Rectal smooth muscle tissue (tissue), 1 donor: ENCODE data around the gene ZKSCAN3.
"Not testable (repeated sequence)": the region's sequence is repeated elsewhere in the genome, so short reads cannot be mapped to it uniquely, and the experiment has no call there.

Experiments used
- H3K27ac ChIP-seq: one replicate; pipeline ENCODE4 v1.7.0; 2013; ENCODE audit warnings: low read depth, low read length, inconsistent platforms
- H3K27me3 ChIP-seq: one replicate; pipeline ENCODE4 v1.7.0; 2013; ENCODE audit warnings: low read length; ENCODE audit not compliant: control insufficient read depth, insufficient read depth
- H3K36me3 ChIP-seq: one replicate; pipeline ENCODE4 v1.7.0; 2013; ENCODE audit warnings: low read length; ENCODE audit not compliant: control insufficient read depth, insufficient read depth
- H3K4me1 ChIP-seq: one replicate; pipeline ENCODE4 v1.7.0; 2013; ENCODE audit warnings: low read length; ENCODE audit not compliant: control insufficient read depth, insufficient read depth
- H3K4me3 ChIP-seq: one replicate; pipeline ENCODE4 v1.7.0; 2013; ENCODE audit warnings: low read length
- H3K9ac ChIP-seq: one replicate; pipeline ENCODE4 v1.7.0; 2013; ENCODE audit warnings: low read length

The ZKSCAN3 gene

GRCh38 chr6:28351087-28351486 is 1.3 kb downstream of the ZKSCAN3 start:
- Histone ChIP-seq H3K4me3 (peak overlapping the region; percentile 80), H3K9ac (no peak overlapping the region)

GRCh38 chr6:28351493-28351925 is 1.8 kb downstream of the ZKSCAN3 start:
- H3K4me1 ChIP-seq, result peaks cover 19% of the 10 kb centered on the region
- H3K9ac ChIP-seq, result no peak overlapping the region
- no peaks in the 10 kb centered on the region for H3K27me3 ChIP-seq
- H3K36me3 ChIP-seq, result no peaks in the 10 kb centered on the region
- no peak overlapping the region for H3K27ac ChIP-seq
- H3K4me3 ChIP-seq, result no peak overlapping the region

More at GRCh38 chr6:28351087-28351486, 1.3 kb downstream of the ZKSCAN3 start:
- Histone ChIP-seq H3K27ac (peak overlapping the region; percentile 80), H3K36me3 (no peaks in the 10 kb centered on the region), H3K27me3 (no peaks in the 10 kb centered on the region), H3K4me1 (peaks cover 15% of the 10 kb centered on the region)

GRCh38 chr6:28353356-28353755 is 3.6 kb downstream of the ZKSCAN3 start:
- Histone ChIP-seq H3K4me1 (peaks cover 25% of the 10 kb centered on the region), H3K4me3 (peak overlapping the region; percentile 56)

GRCh38 chr6:28353981-28354676 is 4.4 kb downstream of the ZKSCAN3 start:
- Histone ChIP-seq H3K9ac (no peak overlapping the region), H3K27me3 (no peaks in the 10 kb centered on the region), H3K4me1 (peaks cover 25% of the 10 kb centered on the region), H3K36me3 (no peaks in the 10 kb centered on the region), H3K4me3 (peak overlapping the region; percentile 56), H3K27ac (peak overlapping the region; percentile 90)

More at GRCh38 chr6:28353356-28353755, 3.6 kb downstream of the ZKSCAN3 start:
- Histone ChIP-seq H3K27ac (peak overlapping the region; percentile 90), H3K9ac (no peak overlapping the region), H3K27me3 (no peaks in the 10 kb centered on the region), H3K36me3 (no peaks in the 10 kb centered on the region)

GRCh38 chr6:28354688-28355554 is 5.2 kb downstream of the ZKSCAN3 start:
- H3K4me3 ChIP-seq, result peak overlapping the region; percentile 62
- H3K9ac ChIP-seq, result no peak overlapping the region
- H3K27me3 ChIP-seq, result no peaks in the 10 kb centered on the region
- H3K4me1 ChIP-seq, result peaks cover 25% of the 10 kb centered on the region
- peak overlapping the region; percentile 90 for H3K27ac ChIP-seq
- H3K36me3 ChIP-seq, result no peaks in the 10 kb centered on the region

GRCh38 chr6:28355743-28356665 is 6.3 kb downstream of the ZKSCAN3 start:
- Histone ChIP-seq H3K27ac (peak overlapping the region; percentile 90), H3K27me3 (no peaks in the 10 kb centered on the region), H3K4me1 (peaks cover 25% of the 10 kb centered on the region), H3K4me3 (peak overlapping the region; percentile 62), H3K36me3 (no peaks in the 10 kb centered on the region), H3K9ac (peak overlapping the region; percentile 29)

- Histone ChIP-seq H3K27me3 (no peaks in the 10 kb centered on the region), H3K4me1 (peaks cover 25% of the 10 kb centered on the region), H3K4me3 (peak overlapping the region; percentile 62), H3K36me3 (peaks cover 2% of the 10 kb centered on the region), H3K9ac (peak overlapping the region; percentile 29), H3K27ac (peak overlapping the region; percentile 90)
Observed at GRCh38 chr6:28356666-28357020, 6.9 kb downstream of the ZKSCAN3 start.

- no peaks in the 10 kb centered on the region for H3K27me3 ChIP-seq
- H3K4me1 ChIP-seq, result peaks cover 25% of the 10 kb centered on the region
- no peak overlapping the region for H3K9ac ChIP-seq
- peak overlapping the region; percentile 62 for H3K4me3 ChIP-seq
- H3K27ac ChIP-seq, result peak overlapping the region; percentile 90
- peaks cover 2% of the 10 kb centered on the region for H3K36me3 ChIP-seq
Observed at GRCh38 chr6:28357036-28357435, 7.3 kb downstream of the ZKSCAN3 start.

- H3K9ac ChIP-seq, H3K27me3 ChIP-seq, H3K36me3 ChIP-seq, H3K4me3 ChIP-seq, H3K27ac ChIP-seq: not testable (repeated sequence)
- peaks cover 21% of the 10 kb centered on the region for H3K4me1 ChIP-seq
Observed at GRCh38 chr6:28359562-28359961, 9.8 kb downstream of the ZKSCAN3 start.

GRCh38 chr6:28360961-28361360 is 11.2 kb downstream of the ZKSCAN3 start:
- Histone ChIP-seq H3K27ac (no peak overlapping the region), H3K36me3 (peaks cover 13% of the 10 kb centered on the region)

GRCh38 chr6:28365590-28365989 is 15.8 kb downstream of the ZKSCAN3 start:
- peaks cover 14% of the 10 kb centered on the region for H3K36me3 ChIP-seq
- not testable (repeated sequence) for H3K4me1 ChIP-seq, H3K9ac ChIP-seq, H3K4me3 ChIP-seq, H3K27me3 ChIP-seq, H3K27ac ChIP-seq

More at GRCh38 chr6:28360961-28361360, 11.2 kb downstream of the ZKSCAN3 start:
- H3K27me3 ChIP-seq, result no peaks in the 10 kb centered on the region
- H3K4me1 ChIP-seq, result peaks cover 10% of the 10 kb centered on the region
- H3K4me3 ChIP-seq, result no peak overlapping the region
- no peak overlapping the region for H3K9ac ChIP-seq

- H3K27me3 ChIP-seq, result no peaks in the 10 kb centered on the region
- H3K27ac ChIP-seq, result no peak overlapping the region
- H3K4me1 ChIP-seq, result no peaks in the 10 kb centered on the region
- H3K4me3 ChIP-seq, result no peak overlapping the region
- H3K9ac ChIP-seq, result no peak overlapping the region
- peaks cover 12% of the 10 kb centered on the region for H3K36me3 ChIP-seq
Observed at GRCh38 chr6:28368522-28368921, 18.8 kb downstream of the ZKSCAN3 start.
